ENCODE measurements around the gene CUEDC2. TPM values are rescaled to one million over a fixed set of nuclear protein-coding genes. Genes with fewer than 3 reads are reported as not detected.

The CUEDC2 gene
- total and polyA plus RNA-seq, 3 donors from 2014 or later: 49.0 to 76.0 (median 70.5) TPM

GRCh38 chr10:102423372-102423968 is 8.9 kb downstream of the CUEDC2 start:
- Histone ChIP-seq H3K36me3 (ENCODE audit: low read depth, missing control alignments) (no peaks in the 10 kb centered on the region), H3K4me3 (no peak overlapping the region), H3K4me1 (peaks cover 23% of the 10 kb centered on the region), H3K27me3 (no peaks in the 10 kb centered on the region), H3K9me3 (no peaks in the 10 kb centered on the region), H3K27ac (no peak overlapping the region)
- TF ChIP-seq POLR2A (IDR thresholded peaks at IDR 0.05) (no peak), CTCF (IDR thresholded peaks at IDR 0.05) (no peak)
- no peak for DNase-seq
- WGBS, 2 donors: 80 to 91% methylated on average over 1 to 13 of the region's 13 CpGs
- intact Hi-C loops (cut with DNase I; ENCODE audit: low total_unique reads): loop anchor here (10.0 kb wide), 2 partner anchors 51 to 161 kb away; no protein-coding TSS in a partner anchor

GRCh38 chr10:102422545-102423129 is 9.7 kb downstream of the CUEDC2 start:
- H3K9me3 ChIP-seq: no peaks in the 10 kb centered on the region
- peaks cover 23% of the 10 kb centered on the region for H3K4me1 ChIP-seq
- intact Hi-C loops (cut with DNase I; ENCODE audit: low total_unique reads): loop anchor here (10.0 kb wide), 2 partner anchors 52 to 162 kb away; no protein-coding TSS in a partner anchor
- TF ChIP-seq CTCF (IDR thresholded peaks at IDR 0.05) (peak; percentile 64 to 70 (median 66)), POLR2A (IDR thresholded peaks at IDR 0.05) (no peak)
- DNase-seq: peak; percentile 81
- no peaks in the 10 kb centered on the region for H3K36me3 ChIP-seq (ENCODE audit: low read depth, missing control alignments)
- peak overlapping the region; percentile 74 to 80 for H3K27ac ChIP-seq
- peak overlapping the region; percentile 80 to 96 for H3K4me3 ChIP-seq
- 2 to 7% methylated on average over 24 to 28 of the region's 28 CpGs for WGBS, 2 donors
- H3K27me3 ChIP-seq: no peaks in the 10 kb centered on the region

- intact Hi-C loops (cut with DNase I; ENCODE audit: low total_unique reads): loop anchor here (10.0 kb wide), 2 partner anchors 53 to 163 kb away; no protein-coding TSS in a partner anchor
- Histone ChIP-seq H3K36me3 (ENCODE audit: low read depth, missing control alignments) (no peaks in the 10 kb centered on the region), H3K27ac (peak overlapping the region; percentile 74 to 80), H3K4me3 (peak overlapping the region; percentile 80 to 96), H3K4me1 (peaks cover 23% of the 10 kb centered on the region), H3K9me3 (no peaks in the 10 kb centered on the region), H3K27me3 (no peaks in the 10 kb centered on the region)
- WGBS, 2 donors: 0% methylated on average over 27 to 35 of the region's 62 CpGs
- TF ChIP-seq CTCF (IDR thresholded peaks at IDR 0.05) (no peak), POLR2A (IDR thresholded peaks at IDR 0.05) (no peak)
- peak; percentile 48 for DNase-seq
Measured at GRCh38 chr10:102421757-102422512, 10.4 kb downstream of the CUEDC2 start.

- TF ChIP-seq CTCF (IDR thresholded peaks at IDR 0.05): no peak
- TF ChIP-seq POLR2A (IDR thresholded peaks at IDR 0.05): no peak
- no peaks in the 10 kb centered on the region for H3K36me3 ChIP-seq (ENCODE audit: low read depth, missing control alignments)
- peaks cover 23% of the 10 kb centered on the region for H3K4me1 ChIP-seq
- WGBS, 2 donors: 0% methylated on average over 3 to 8 of the region's 14 CpGs
- H3K27me3 ChIP-seq: no peaks in the 10 kb centered on the region
- H3K27ac ChIP-seq: peak overlapping the region; percentile 74 to 80
- no peak for DNase-seq
- H3K9me3 ChIP-seq: no peaks in the 10 kb centered on the region
- H3K4me3 ChIP-seq: peak overlapping the region; percentile 80 to 96
- intact Hi-C loops (cut with DNase I; ENCODE audit: low total_unique reads): loop anchor here (10.0 kb wide), 2 partner anchors 53 to 163 kb away; no protein-coding TSS in a partner anchor
Measured at GRCh38 chr10:102421507-102421756, 10.9 kb downstream of the CUEDC2 start.

Measured in testis (tissue), 3 donors.